ENCODE data around the gene MRPS25.

MRPS25 gene

DNA sequence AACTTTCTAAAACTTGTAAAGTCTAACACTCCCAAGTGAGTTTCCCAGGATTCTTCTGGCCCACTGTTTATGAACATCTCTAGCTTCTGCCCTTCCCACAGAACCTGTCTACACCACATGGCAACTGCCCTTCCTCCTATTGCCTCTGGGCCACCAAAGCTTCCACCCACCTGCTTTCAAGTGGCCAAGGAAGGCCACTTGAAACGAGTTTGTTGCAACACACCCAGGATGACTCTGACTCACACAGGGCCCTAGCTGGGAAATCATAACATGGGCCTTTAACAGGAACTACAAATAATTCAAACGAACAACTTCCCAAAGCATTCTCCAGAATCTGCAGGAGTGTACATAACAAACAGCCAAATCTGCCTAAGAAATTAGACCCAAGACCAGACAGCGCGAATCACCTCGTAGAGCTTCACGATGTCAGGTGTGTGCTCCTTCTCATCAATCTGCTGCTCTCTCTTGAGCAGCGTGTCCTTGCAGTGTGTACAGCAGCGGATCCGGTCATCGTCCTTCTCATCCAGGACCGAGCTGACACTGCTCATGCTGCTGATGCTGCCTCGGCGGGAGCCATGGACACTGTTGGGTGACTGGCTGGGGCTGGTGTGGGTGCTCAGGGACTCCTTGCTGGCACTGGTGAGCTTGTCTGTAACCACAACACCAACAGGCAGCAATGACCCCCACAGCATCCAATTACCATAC lies 17.0 kb upstream of the MRPS25 start:
- no peak for DNase-seq

DNA sequence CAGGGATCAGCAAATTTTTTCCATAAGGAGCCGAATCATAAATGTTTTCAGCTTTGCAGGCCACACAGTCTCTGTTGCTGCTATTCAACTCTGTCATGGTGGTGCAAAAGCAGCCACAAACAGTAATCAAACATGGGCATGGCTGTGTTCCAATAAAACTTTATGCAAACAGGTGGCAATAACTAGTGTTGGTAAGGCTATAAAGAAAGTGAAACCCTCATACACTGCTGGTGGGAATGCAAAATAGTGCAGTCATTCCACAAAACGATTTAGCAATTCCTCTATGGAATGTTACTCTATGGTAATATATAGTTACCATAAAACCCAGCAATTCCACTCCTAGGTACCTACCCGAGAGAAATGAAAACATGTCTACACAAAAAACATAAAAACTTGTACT lies 14.0 kb upstream of the MRPS25 start:
- DNase-seq: no peak

DNA sequence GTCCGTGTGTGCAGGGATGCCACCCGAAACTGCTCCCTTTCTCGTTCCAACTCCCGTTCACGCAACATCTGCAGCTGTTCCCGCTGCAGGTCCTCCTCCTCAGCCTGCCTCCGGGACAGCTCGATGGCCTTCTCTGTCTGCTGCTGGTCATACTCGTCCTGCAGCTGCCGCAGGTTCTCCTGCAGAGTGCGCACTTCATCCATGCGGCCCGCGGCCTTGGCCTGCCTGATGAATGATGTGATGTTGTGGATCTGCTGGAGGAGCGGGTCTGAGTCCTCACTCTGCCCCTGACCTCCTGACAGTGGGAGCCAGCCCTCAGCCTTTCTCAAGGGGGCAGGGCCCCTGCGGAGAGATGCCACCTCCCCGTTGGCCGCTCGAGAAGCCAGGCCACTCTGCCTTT lies 9.4 kb upstream of the MRPS25 start:
- no peak for DNase-seq

GRCh38 chr3:15071699-15072098 lies 6.6 kb upstream of the MRPS25 start:
- no peak for DNase-seq

DNA sequence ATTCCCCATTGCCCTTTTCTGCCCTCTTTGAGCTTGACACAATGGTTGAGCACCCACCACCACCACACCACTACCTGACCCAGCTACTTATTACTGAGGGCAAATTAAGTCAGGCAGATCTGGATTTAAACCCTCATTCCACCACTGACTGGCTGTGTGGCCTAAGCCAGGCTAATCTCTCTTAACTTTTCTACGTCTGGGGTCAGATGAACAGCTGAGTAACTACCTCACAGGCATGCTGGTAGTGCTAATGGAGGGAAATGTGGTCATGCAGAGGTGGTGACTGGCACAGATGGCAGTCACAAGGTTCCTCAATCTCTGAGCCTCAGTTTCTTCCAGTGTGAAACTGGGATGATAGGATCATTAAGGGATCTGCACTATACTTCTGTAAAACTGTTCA lies 4.3 kb upstream of the MRPS25 start:
- no peak for DNase-seq

- no peak for DNase-seq
Measured at GRCh38 chr3:15066467-15066866, 1.4 kb upstream of the MRPS25 start.

GRCh38 chr3:15065550-15066007 lies 464 bp upstream of the MRPS25 start:
- no peak for DNase-seq

- peak; percentile 10 for DNase-seq
Measured at GRCh38 chr3:15064299-15064834, 748 bp downstream of the MRPS25 start.

GRCh38 chr3:15063656-15064286 lies 1.3 kb downstream of the MRPS25 start:
- no peak for DNase-seq

GRCh38 chr3:15063238-15063637 lies 1.9 kb downstream of the MRPS25 start:
- no peak for DNase-seq

DNA sequence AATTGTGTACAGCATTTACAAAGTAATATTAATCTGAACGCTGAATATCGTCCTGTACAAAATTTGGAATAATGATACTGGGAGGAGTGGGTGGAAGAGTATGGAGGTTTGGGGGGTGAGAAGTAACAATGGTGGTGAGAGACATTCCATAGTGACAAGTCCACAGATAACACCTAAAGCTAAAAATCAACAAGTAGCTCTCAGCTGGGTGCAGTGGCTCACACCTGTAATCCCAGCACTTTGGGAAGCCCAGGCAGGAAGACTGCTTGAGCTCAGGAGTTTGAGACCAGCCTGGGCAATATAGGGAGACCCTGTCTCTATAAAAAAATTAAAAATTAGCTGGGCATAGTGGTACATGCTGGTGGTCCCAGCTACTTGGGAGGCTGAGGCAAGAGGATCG lies 5.1 kb downstream of the MRPS25 start:
- no peak for DNase-seq

- DNase-seq: no peak
Measured at GRCh38 chr3:15056676-15057404, 8.3 kb downstream of the MRPS25 start.

GRCh38 chr3:15055019-15055557 lies 10.0 kb downstream of the MRPS25 start:
- DNase-seq: no peak

DNA sequence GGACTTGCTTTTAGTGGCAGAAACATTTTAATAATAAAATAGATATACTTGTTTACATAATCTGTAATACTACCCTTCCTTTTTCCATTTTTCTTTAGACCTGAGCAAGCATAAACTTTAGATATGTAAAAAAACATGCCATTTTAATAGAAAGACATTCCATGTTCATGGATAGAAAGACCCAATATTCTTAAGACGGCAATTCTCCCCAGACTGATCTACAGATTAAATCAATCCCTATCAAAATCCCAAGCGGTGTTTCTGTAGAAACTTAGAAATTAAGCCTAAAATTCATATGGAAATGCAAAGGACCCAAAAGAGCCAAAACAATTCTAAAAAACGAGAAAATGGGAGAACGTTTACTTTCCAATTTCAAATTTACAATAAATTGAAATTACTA lies 11.6 kb downstream of the MRPS25 start:
- DNase-seq: no peak

DNA sequence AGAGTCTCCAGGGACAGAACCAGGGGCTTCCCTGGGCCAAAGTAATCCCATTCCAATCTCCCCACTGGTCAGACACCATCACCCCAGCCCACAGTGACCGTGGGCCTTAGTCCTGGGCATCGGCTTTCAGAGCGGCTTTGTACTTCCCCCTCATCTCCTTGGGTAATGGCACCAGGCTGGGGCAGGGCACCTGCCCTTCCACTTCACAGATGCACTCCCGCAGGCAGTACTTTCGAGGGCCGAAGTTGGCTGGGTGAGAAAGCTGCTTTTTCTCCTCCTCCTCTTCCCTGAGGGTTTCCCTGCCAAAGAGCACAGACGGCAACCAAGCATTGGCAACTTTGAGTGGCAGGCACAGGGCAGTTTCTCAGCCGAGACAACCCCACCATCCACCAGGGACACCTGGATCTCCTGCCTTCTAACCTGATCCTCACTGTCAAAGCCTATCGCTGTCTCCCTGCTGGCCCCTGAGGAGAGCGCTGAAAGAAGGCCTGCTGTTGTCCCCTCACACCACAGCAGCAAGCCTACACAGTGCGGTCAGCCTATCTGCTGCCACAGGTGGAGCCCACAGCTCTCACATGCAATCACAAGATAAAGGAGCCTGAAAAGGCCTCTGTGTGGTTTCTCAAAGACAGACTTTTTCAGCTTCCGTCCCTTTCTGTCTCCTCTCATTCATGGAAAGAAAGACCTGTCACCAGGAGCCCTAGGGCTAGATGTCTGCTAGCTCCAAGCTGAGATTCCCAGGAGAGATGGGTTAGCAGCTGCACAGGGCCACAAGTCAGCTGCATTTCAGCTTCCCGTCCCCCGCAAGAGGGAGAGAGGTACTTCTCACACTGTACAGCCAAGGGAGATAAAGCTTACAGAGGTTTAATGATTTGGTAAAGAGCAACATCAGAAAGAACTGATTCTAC lies 12.5 kb downstream of the MRPS25 start:
- DNase-seq: no peak

DNA sequence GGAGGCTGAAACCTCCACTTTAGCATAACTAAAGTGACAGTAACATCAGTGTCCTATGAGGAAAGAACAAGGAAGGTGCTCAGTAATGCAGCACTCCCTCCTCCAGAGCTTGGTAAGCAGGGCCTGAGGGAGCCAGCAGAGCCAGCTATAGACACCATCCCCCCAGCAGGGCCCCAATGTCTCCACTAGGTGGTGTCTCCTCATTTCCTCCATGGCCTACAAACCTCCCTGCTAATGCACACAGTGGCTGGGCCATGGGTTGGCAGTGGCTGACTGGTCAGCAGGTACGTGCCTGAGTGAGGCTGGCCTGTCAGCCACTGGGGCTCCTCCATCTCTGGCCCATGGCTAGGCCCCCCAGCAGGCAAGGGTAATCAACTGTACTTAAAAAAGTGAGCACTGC lies 13.6 kb downstream of the MRPS25 start:
- DNase-seq: no peak

- no peak for DNase-seq
Measured at GRCh38 chr3:15050405-15051092, 14.6 kb downstream of the MRPS25 start.

DNA sequence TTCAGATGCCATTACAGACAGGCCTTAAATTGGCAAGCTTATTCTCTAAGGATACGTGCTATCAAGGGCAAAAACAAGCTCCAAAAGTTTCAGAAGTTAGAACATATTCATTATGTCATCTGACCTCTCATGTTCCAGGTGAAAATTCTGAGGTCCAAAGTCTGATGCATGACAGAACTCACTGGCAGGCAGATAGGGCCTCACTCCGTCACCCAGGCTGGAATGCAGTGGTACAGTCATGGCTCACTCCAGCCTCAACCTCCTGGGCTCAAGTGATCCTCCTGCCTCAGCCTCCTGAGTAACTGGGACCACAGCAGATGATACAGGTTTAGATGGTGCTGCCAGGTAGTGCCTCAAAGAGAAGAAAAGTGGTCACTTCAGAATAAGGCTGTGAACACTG lies 15.5 kb downstream of the MRPS25 start:
- no peak for DNase-seq

DNA sequence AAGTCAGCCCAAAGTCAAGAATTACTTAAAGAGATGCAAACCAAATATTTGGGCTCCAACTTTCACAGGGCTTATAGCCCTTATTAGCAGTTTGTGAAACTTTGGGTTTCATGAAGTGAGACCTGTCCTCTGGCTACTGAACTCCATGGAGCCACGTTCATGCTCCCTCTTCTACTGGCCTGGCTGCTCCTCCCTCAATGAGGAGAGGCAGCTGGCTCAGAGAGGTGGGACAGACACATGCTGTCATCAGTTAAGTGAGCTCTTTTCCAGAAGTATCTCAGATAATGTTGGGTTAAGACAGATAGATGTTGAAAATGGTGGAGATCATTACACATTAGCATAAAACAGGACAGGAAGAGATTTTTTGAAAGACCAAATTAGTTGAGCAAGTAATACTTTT lies 19.4 kb downstream of the MRPS25 start:
- no peak for DNase-seq

DNA sequence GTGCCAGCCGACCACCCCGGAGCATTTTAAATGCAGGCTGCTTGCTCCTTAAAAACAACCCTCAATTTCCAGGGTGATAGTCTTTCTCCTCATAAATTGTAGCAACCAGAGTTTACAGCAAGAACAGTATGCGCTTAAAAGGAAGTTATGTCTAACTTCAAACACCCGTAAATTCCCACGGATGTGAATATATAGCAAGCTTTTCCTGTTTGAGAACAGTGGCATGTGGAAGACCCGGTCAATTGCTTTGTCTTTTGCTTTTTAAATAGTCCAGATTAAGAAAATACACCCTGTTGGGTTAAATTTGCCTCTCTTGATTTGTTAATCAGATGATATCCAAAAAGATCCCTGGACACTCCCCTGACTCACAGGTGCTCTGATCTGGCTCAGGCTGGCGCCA lies 20.8 kb downstream of the MRPS25 start:
- DNase-seq: no peak

DNA sequence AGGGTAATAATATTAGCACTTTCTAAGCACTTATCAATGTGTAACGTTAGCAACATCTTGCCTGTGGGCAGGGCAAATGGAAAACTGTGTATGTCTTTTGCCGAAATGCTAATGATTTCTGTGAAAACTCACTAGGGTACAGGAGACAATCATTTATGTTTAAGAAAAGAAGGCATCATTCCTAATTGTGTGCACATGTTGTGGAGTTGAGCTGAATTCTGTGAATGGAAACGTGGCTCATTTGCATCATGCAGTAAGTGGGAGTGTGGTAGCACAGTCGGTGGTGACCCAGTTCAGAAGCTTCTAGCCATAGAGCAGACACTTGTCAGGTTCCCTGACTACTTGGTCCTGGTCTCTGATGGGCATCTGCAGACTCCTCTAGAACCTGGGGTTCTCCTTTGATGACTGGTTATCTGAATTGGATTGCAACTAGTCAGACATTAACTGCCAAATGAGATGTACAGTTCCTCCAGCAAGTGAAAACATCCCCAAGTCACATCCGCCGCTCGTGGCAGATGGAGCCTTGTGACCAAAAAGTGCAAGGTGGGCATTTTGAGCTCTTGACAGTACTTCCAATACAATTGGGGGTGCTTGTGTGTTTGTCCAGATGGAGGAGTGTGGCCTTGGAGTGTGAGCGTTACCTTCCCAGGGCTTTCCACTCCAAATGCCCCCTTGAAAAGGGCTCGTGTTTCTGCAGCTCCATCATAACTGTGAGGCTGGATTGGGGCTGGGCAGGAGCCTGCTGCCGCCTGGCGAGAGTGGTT lies 21.5 kb downstream of the MRPS25 start:
- no peak for DNase-seq

Measured in NCI-H146 (cell line).